Thoracic aorta endothelial cell (primary cell): ENCODE measurements around the gene TUBB2A. TPM values are rescaled to one million over a fixed set of nuclear protein-coding genes. Genes with fewer than 3 reads are reported as not detected.

Source experiments
- total RNA-seq: library from RNA; depleted of rRNA; stranded (reverse); fragments of >200 nt; gene quantifications from 2 replicates; pipeline ENCODE4 v1.2.3, GENCODE V29; 2012

The TUBB2A gene
- 39.9 and 44.9 TPM in 2 replicates for total RNA-seq

GRCh38 chr6:3157131-3157933 lies at the start of gene TUBB2A:
TUBB2A (minus strand) TSS chr6:3157544; CDS start chr6:3157463, 81 bp downstream.

GRCh38 chr6:3118353-3119039 lies 38.8 kb downstream of the TUBB2A start, which contains the start of gene BPHL:
BPHL (plus strand) TSS chr6:3118711; CDS start chr6:3118741, 30 bp downstream.

Other genes starting within 250 kb of the TUBB2A start
- 130 and 137 TPM in 2 replicates for gene SERPINB6, start 186.0 kb downstream of the TUBB2A start, total RNA-seq
- 19.5 and 25.7 TPM in 2 replicates for gene NQO2, start 157.7 kb downstream of the TUBB2A start, total RNA-seq
- gene RIPK1, start 89.0 kb downstream of the TUBB2A start, total RNA-seq: 21.2 and 24.2 TPM in 2 replicates
- gene BPHL, start 38.8 kb downstream of the TUBB2A start, total RNA-seq: 12.2 and 13.9 TPM in 2 replicates
- 1.7 and 2.0 TPM in 2 replicates for gene TUBB2B, start 70.1 kb upstream of the TUBB2A start, total RNA-seq
- gene PSMG4, start 101.4 kb upstream of the TUBB2A start, total RNA-seq: 24.2 and 28.9 TPM in 2 replicates